Fibroblast of pulmonary artery (primary cell): Measurements from ENCODE around the gene DLAT.

Experiments used
- DNase-seq: peaks from one replicate; pipeline ENCODE4 v3.0.0-alpha.2; 2010; ENCODE audit warnings: low read depth
- H3K4me3 ChIP-seq: replicated peaks from 2 replicates; pipeline ENCODE4 v1.5.1; 2011; ENCODE audit warnings: low read depth, mild to moderate bottlenecking, control low read depth, low read length, moderate library complexity
- CTCF ChIP-seq: IDR thresholded peaks from 2 replicates; pipeline ENCODE4 v1.5.1; 2011; ENCODE audit warnings: mild to moderate bottlenecking, control low read depth, low read length, inconsistent platforms; ENCODE audit errors: missing control alignments

DLAT gene

GRCh38 chr11:112024773-112025678, at the start of gene DLAT:
TSS of gene DLAT (plus strand) at chr11:112025408. CDS start at chr11:112025473, 65 bp downstream.
- TF ChIP-seq CTCF = no peak

GRCh38 chr11:111976119-111976766, 49.0 kb upstream of the DLAT start:
- no peak overlapping the region for H3K4me3 ChIP-seq
- no peak for TF ChIP-seq CTCF
- no peak for DNase-seq

More at GRCh38 chr11:112024773-112025678, at the start of gene DLAT:
- peak within 1 kb of the TSS; percentile 89 for H3K4me3 ChIP-seq
- peak; percentile 83 for DNase-seq

- no peak for TF ChIP-seq CTCF
- peak overlapping the region; percentile 72 for H3K4me3 ChIP-seq
- no peak for DNase-seq
Measured at GRCh38 chr11:111976767-111977145, 48.5 kb upstream of the DLAT start.

- H3K4me3 ChIP-seq = peak overlapping the region; percentile 72
- DNase-seq = peak; percentile 28
- TF ChIP-seq CTCF = no peak
Measured at GRCh38 chr11:111977146-111978027, 47.8 kb upstream of the DLAT start.

- peak overlapping the region; percentile 72 for H3K4me3 ChIP-seq
- TF ChIP-seq CTCF = peak; percentile 9
- DNase-seq = peak; percentile 83
Measured at GRCh38 chr11:111978028-111978771, 47.0 kb upstream of the DLAT start.

- no peak for TF ChIP-seq CTCF
Measured at GRCh38 chr11:111980062-111980461, 45.1 kb upstream of the DLAT start.

More at GRCh38 chr11:111980062-111980461, 45.1 kb upstream of the DLAT start:
- no peak overlapping the region for H3K4me3 ChIP-seq
- DNase-seq = no peak
